DND-41 (cell line): ENCODE measurements around the gene HSBP1.

Experiments used
- CTCF ChIP-seq: IDR thresholded peaks from 2 replicates; pipeline ENCODE4 v1.5.1; 2012; ENCODE audit warnings: borderline replicate concordance, low read length, moderate library complexity, mild to moderate bottlenecking; ENCODE audit not compliant: poor library complexity, severe bottlenecking; ENCODE audit errors: extremely low read depth
- EZH2 ChIP-seq: IDR thresholded peaks from 3 replicates; pipeline ENCODE4 v1.6.1; 2012; ENCODE audit warnings: borderline replicate concordance, low read depth, mild to moderate bottlenecking, moderate library complexity, low read length, inconsistent platforms; ENCODE audit not compliant: severe bottlenecking

GRCh38 chr16:83809092-83809491, 1.3 kb downstream of the HSBP1 start:
- TF ChIP-seq CTCF (no peak), EZH2 (no peak)
